ENCODE measurements around the gene IRF2BPL.
A peak's percentile ranks its signal among the peaks of the same experiment; 100 is the strongest.

IRF2BPL gene

GRCh38 chr14:77039285-77040058 is 11.0 kb upstream of the IRF2BPL start:
- H3K27ac ChIP-seq (replicated peaks), result peak overlapping the region; percentile 92
- DNase-seq (ENCODE audit: low read depth in 1 of 2, low spot score in 1 of 2), result no peak
- no peaks in the 10 kb centered on the region for H3K27me3 ChIP-seq (ENCODE audit: insufficient read depth, poor library complexity, severe bottlenecking)
- TF ChIP-seq, protein P1, sequence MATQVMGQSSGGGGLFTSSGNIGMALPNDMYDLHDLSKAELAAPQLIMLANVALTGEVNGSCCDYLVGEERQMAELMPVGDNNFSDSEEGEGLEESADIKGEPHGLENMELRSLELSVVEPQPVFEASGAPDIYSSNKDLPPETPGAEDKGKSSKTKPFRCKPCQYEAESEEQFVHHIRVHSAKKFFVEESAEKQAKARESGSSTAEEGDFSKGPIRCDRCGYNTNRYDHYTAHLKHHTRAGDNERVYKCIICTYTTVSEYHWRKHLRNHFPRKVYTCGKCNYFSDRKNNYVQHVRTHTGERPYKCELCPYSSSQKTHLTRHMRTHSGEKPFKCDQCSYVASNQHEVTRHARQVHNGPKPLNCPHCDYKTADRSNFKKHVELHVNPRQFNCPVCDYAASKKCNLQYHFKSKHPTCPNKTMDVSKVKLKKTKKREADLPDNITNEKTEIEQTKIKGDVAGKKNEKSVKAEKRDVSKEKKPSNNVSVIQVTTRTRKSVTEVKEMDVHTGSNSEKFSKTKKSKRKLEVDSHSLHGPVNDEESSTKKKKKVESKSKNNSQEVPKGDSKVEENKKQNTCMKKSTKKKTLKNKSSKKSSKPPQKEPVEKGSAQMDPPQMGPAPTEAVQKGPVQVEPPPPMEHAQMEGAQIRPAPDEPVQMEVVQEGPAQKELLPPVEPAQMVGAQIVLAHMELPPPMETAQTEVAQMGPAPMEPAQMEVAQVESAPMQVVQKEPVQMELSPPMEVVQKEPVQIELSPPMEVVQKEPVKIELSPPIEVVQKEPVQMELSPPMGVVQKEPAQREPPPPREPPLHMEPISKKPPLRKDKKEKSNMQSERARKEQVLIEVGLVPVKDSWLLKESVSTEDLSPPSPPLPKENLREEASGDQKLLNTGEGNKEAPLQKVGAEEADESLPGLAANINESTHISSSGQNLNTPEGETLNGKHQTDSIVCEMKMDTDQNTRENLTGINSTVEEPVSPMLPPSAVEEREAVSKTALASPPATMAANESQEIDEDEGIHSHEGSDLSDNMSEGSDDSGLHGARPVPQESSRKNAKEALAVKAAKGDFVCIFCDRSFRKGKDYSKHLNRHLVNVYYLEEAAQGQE (IDR thresholded peaks at IDR 0.05; ENCODE audit: insufficient replicate concordance, low read depth), result no peak
- TF ChIP-seq CTCF (IDR thresholded peaks at IDR 0.05; ENCODE audit: insufficient read depth, low read length) (no peak), POLR2AphosphoS5 (IDR thresholded peaks at IDR 0.05; ENCODE audit: low read depth) (no peak), SPI1 (IDR thresholded peaks at IDR 0.05; ENCODE audit: borderline replicate concordance, low read depth) (no peak), GABPA (IDR thresholded peaks at IDR 0.05; ENCODE audit: low read depth) (no peak)
- H3K4me3 ChIP-seq (replicated peaks; ENCODE audit: insufficient read depth, low read length), result peak overlapping the region; percentile 18; the same call in 1 of the 2 replicates

DNA sequence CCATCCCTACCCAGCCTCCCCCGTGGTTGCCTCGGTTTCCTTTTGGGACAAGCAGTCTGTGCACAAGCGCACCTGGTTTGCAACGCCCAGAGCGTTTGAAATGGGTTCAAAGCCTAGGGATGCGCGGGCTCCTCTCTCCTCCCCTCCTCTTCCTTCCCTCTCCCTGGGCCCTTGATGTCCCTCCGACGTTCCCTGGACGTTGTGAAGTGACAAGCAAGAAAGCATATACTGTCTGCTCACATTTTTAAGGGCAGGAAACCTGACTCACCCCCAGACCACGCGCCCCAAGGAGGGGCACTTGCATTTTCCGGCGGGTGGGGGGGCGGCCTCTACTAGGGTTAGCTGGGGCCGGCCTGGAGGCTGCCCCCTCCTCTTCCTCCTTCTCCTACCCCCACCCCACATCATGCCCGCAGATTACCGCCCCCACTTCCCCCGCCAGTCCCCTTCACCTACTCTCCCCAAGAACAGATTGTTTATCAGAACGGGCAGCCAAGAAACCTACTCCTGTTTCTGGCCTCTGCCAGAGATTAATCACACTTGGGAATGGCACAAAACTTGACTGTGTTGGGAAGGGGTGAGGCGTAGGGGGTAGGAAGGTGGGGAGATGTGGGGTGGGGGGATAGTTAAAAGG is 9.5 kb upstream of the IRF2BPL start:
- TF ChIP-seq, protein P1 (IDR thresholded peaks at IDR 0.05; ENCODE audit: insufficient replicate concordance, low read depth), result no peak
- TF ChIP-seq CTCF (IDR thresholded peaks at IDR 0.05; ENCODE audit: insufficient read depth, low read length) (no peak), GABPA (IDR thresholded peaks at IDR 0.05; ENCODE audit: low read depth) (no peak), SPI1 (IDR thresholded peaks at IDR 0.05; ENCODE audit: borderline replicate concordance, low read depth) (no peak), POLR2AphosphoS5 (IDR thresholded peaks at IDR 0.05; ENCODE audit: low read depth) (no peak)
- Histone ChIP-seq H3K27me3 (ENCODE audit: insufficient read depth, poor library complexity, severe bottlenecking) (no peaks in the 10 kb centered on the region), H3K4me3 (replicated peaks; ENCODE audit: insufficient read depth, low read length) (no peak overlapping the region), H3K27ac (replicated peaks) (no peak overlapping the region)
- DNase-seq (ENCODE audit: low read depth in 1 of 2, low spot score in 1 of 2), result no peak

- DNase-seq (ENCODE audit: low read depth in 1 of 2, low spot score in 1 of 2), result no peak
- Histone ChIP-seq H3K27me3 (ENCODE audit: insufficient read depth, poor library complexity, severe bottlenecking) (no peaks in the 10 kb centered on the region), H3K4me3 (replicated peaks; ENCODE audit: insufficient read depth, low read length) (no peak overlapping the region), H3K27ac (replicated peaks) (no peak overlapping the region)
- TF ChIP-seq, protein P1 (IDR thresholded peaks at IDR 0.05; ENCODE audit: insufficient replicate concordance, low read depth), result no peak
- TF ChIP-seq SPI1 (IDR thresholded peaks at IDR 0.05; ENCODE audit: borderline replicate concordance, low read depth) (no peak), CTCF (IDR thresholded peaks at IDR 0.05; ENCODE audit: insufficient read depth, low read length) (no peak), POLR2AphosphoS5 (IDR thresholded peaks at IDR 0.05; ENCODE audit: low read depth) (no peak), GABPA (IDR thresholded peaks at IDR 0.05; ENCODE audit: low read depth) (no peak)
These were observed 8.9 kb upstream of the IRF2BPL start for GRCh38 chr14:77037215-77037937.

All from HL-60 (cell line).